ENCODE results near the gene OR2G3. TPM values are rescaled to one million over a fixed set of nuclear protein-coding genes. Genes with fewer than 3 reads are reported as not detected.

OR2G3 gene
- total and polyA plus RNA-seq, 2 donors = not detected

DNA sequence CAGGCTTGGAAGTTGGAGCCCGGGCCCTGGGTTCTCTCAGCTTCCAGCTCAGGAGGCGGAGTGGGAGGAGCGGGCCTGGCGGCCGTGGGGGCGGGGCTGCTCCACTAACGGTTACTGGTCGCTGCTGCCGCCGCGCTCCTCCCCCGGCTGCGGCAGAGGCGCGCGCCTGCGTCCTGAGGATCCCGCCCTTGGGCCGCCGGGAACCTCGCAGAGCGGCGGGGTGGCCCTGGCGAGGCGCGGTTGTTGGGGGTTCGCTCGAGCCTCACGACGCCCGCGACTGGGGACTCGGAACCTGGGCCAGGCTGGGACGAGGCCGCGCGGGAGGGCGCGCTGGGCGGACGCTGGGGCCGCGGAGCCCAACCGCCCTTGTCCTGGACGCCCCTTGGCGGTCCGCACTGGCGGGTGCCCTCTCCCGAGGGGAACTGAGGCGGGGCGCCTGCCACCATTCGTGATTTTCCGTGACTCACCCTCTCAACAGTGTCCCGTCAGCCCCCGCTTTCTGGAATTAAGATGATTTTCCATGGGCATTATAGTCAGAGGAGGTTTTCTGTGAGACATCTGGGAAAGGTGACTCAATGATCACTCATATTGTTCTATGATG is 34.1 kb downstream of the OR2G3 start:
- no peak for DNase-seq (ENCODE audit: extremely low spot score)
- Histone ChIP-seq H3K27ac (ENCODE audit: low read depth) (no peak overlapping the region), H3K4me3 (ENCODE audit: low read depth, low read length) (no peak overlapping the region), H3K4me1 (ENCODE audit: insufficient read depth) (no peaks in the 10 kb centered on the region), H3K36me3 (ENCODE audit: insufficient read depth) (no peaks in the 10 kb centered on the region)
- WGBS = 9% methylated on average over 55 of the region's 55 CpGs

DNA sequence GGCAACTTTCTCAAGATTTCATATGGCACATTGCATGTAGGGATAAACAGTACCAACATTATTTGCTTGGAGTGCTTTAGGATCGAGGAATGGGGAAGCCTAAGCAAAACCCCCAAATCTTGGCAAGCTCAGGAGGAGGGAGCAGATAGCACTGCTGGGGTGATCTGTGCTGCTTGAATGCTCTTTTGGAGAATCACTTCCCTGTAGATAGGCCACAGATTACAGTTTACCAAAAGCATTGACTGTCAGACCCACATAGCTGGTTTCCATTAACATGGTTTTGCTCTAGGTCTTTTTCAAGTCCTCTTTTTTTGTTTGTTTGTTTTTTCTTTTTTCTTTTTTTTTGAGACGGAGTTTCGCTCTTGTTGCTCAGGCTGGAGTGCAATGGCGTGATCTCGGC is 37.4 kb downstream of the OR2G3 start:
- 88% methylated on average over 5 of the region's 5 CpGs for whole genome bisulfite sequencing
- H3K36me3 ChIP-seq (ENCODE audit: insufficient read depth) = no peaks in the 10 kb centered on the region
- no peak for DNase-seq (ENCODE audit: extremely low spot score)
- H3K4me3 ChIP-seq (ENCODE audit: low read depth, low read length) = no peak overlapping the region
- no peak overlapping the region for H3K27ac ChIP-seq (ENCODE audit: low read depth)
- H3K4me1 ChIP-seq (ENCODE audit: insufficient read depth) = no peaks in the 10 kb centered on the region

DNA sequence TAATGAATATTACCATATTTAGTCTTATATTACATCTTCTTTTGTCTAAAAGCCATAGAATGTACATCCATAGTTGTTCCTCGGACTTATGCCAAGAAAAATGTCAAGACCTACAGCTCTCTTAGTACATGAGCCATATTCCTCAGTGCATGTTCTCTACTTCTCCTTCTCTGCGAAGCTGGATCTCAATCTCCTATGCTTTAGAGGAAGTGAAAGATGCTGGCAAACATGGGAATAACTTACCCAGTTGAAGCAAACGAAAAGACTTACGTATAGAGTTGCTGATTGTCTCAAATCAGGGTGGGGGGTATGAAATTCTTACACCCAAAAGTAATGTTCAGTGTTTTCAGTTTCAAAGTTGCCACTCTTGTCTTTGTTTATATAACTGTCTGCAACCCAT is 41.5 kb downstream of the OR2G3 start:
- 76% methylated on average over 4 of the region's 4 CpGs for WGBS
- no peak overlapping the region for H3K27ac ChIP-seq (ENCODE audit: low read depth)
- DNase-seq (ENCODE audit: extremely low spot score) = no peak

DNA sequence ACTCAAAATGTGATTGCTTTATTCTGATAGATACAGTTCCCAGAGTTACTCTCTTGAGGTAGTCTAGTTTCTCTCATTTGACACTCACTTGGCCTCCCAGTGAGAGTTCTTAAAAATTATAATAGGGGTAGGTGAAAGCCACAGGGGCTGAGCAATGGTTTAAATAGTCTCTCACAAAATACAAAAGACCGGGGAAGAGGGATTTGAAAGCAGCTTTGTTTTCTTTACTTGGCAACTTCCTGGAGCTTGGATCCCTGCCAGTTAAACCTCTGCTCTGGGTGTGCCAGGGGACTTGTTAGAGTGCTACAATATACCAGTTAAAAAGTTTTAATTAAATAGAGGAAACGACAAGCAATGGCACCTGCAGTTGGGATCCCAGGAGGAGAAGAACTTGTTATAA is 42.5 kb downstream of the OR2G3 start:
- Histone ChIP-seq H3K4me1 (ENCODE audit: insufficient read depth) (no peaks in the 10 kb centered on the region), H3K36me3 (ENCODE audit: insufficient read depth) (no peaks in the 10 kb centered on the region), H3K4me3 (ENCODE audit: low read depth, low read length) (no peak overlapping the region), H3K27ac (ENCODE audit: low read depth) (no peak overlapping the region)
- DNase-seq (ENCODE audit: extremely low spot score) = no peak
- WGBS = 4% methylated on average over 2 of the region's 2 CpGs

More for the DNA sequence above, 41.5 kb downstream of the OR2G3 start:
- Histone ChIP-seq H3K4me1 (ENCODE audit: insufficient read depth) (no peaks in the 10 kb centered on the region), H3K36me3 (ENCODE audit: insufficient read depth) (no peaks in the 10 kb centered on the region), H3K4me3 (ENCODE audit: low read depth, low read length) (no peak overlapping the region)

DNA sequence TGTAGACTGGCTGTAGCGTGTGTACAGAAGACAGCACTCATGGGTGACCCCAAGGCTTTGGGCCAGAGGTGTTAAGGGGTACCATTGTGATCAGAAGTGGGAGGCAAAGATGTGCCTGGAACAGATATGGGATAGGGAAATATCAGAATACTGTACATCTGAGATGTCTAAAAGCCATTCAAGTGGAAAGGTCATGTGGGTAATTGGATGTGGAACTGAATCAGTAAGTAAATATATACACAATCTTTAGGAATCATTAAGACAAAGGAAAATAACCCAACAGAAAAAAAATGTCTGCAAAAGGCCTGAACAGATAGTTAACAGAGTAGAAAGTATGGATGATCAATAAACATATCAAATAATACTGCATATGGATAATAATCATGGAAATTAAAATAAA is 47.7 kb downstream of the OR2G3 start:
- Histone ChIP-seq H3K27ac (ENCODE audit: low read depth) (no peak overlapping the region), H3K4me1 (ENCODE audit: insufficient read depth) (no peaks in the 10 kb centered on the region), H3K4me3 (ENCODE audit: low read depth, low read length) (no peak overlapping the region), H3K36me3 (ENCODE audit: insufficient read depth) (no peaks in the 10 kb centered on the region)
- DNase-seq (ENCODE audit: extremely low spot score) = no peak
- WGBS = 85% methylated on average over 1 of the region's 1 CpG

Small RNAs within 50 kb of the gene (small RNA-seq; reads per million reads assigned to genes)
- gene RF00026 = not detected

Other genes starting within 250 kb of the OR2G3 start
- 2.4 TPM for gene NLRP3, start 189.4 kb upstream of the OR2G3 start, total RNA-seq
- 2.8 TPM for gene NLRP3, start 189.4 kb upstream of the OR2G3 start, polyA plus RNA-seq
- gene OR2B11, start 147.5 kb upstream of the OR2G3 start, total RNA-seq = not detected
- not detected for gene OR2B11, start 147.5 kb upstream of the OR2G3 start, polyA plus RNA-seq
- gene OR2C3, start 69.1 kb upstream of the OR2G3 start, total RNA-seq = 0.37 TPM
- gene OR2C3, start 69.1 kb upstream of the OR2G3 start, polyA plus RNA-seq = 0.04 TPM
- gene GCSAML, start 56.5 kb upstream of the OR2G3 start, total RNA-seq = 1.1 TPM
- gene GCSAML, start 56.5 kb upstream of the OR2G3 start, polyA plus RNA-seq = 0.42 TPM
- not detected for gene OR2G2, start 17.2 kb upstream of the OR2G3 start, total RNA-seq
- not detected for gene OR2G2, start 17.2 kb upstream of the OR2G3 start, polyA plus RNA-seq
- not detected for gene OR13G1, start 74.2 kb downstream of the OR2G3 start, total RNA-seq
- not detected for gene OR13G1, start 74.2 kb downstream of the OR2G3 start, polyA plus RNA-seq
- not detected for gene OR6F1, start 111.1 kb downstream of the OR2G3 start, total RNA-seq
- gene OR6F1, start 111.1 kb downstream of the OR2G3 start, polyA plus RNA-seq = not detected
- not detected for gene OR14K1, start 133.0 kb downstream of the OR2G3 start, total RNA-seq
- not detected for gene OR14K1, start 133.0 kb downstream of the OR2G3 start, polyA plus RNA-seq
- not detected for gene OR14A2, start 142.6 kb downstream of the OR2G3 start, total RNA-seq
- gene OR14A2, start 142.6 kb downstream of the OR2G3 start, polyA plus RNA-seq = not detected
- gene OR1C1, start 155.0 kb downstream of the OR2G3 start, total RNA-seq = not detected
- gene OR1C1, start 155.0 kb downstream of the OR2G3 start, polyA plus RNA-seq = not detected
- not detected for gene OR14A16, start 218.5 kb downstream of the OR2G3 start, total RNA-seq
- not detected for gene OR14A16, start 218.5 kb downstream of the OR2G3 start, polyA plus RNA-seq
- not detected for gene OR11L1, start 236.3 kb downstream of the OR2G3 start, total RNA-seq
- gene OR11L1, start 236.3 kb downstream of the OR2G3 start, polyA plus RNA-seq = not detected